ENCODE measurements around the gene SAP130. TPM values are rescaled to one million over a fixed set of nuclear protein-coding genes. Genes with fewer than 3 reads are reported as not detected.
"Not testable (repeated sequence)": the region's sequence is repeated elsewhere in the genome, so short reads cannot be mapped to it uniquely, and the experiment has no call there.

The SAP130 gene
- total RNA-seq, 1 donor from 2014 or later = 20.1 TPM

DNA sequence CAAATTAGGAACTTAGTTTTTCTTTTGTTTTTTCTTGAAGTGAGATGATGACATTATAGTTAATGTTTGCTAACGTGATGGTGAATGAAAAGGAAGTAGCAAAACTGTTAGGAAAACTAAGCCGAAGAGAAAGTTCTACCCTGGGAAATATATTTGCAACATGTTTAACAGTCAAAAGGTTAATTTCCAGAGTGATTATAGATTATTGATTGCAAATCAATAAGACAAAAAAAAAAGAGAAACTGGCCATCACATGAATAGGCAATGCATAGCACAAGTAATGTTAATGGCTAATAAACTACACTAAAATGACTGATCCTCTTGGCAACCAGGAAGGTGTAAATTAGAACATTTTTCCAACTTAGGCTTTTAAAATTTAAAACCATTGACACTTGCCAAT is 116.1 kb downstream of the SAP130 start:
- no peak overlapping the region for H3K4me3 ChIP-seq
- TF ChIP-seq, protein P1, sequence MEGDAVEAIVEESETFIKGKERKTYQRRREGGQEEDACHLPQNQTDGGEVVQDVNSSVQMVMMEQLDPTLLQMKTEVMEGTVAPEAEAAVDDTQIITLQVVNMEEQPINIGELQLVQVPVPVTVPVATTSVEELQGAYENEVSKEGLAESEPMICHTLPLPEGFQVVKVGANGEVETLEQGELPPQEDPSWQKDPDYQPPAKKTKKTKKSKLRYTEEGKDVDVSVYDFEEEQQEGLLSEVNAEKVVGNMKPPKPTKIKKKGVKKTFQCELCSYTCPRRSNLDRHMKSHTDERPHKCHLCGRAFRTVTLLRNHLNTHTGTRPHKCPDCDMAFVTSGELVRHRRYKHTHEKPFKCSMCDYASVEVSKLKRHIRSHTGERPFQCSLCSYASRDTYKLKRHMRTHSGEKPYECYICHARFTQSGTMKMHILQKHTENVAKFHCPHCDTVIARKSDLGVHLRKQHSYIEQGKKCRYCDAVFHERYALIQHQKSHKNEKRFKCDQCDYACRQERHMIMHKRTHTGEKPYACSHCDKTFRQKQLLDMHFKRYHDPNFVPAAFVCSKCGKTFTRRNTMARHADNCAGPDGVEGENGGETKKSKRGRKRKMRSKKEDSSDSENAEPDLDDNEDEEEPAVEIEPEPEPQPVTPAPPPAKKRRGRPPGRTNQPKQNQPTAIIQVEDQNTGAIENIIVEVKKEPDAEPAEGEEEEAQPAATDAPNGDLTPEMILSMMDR (IDR thresholded peaks at IDR 0.05) = no peak

DNA sequence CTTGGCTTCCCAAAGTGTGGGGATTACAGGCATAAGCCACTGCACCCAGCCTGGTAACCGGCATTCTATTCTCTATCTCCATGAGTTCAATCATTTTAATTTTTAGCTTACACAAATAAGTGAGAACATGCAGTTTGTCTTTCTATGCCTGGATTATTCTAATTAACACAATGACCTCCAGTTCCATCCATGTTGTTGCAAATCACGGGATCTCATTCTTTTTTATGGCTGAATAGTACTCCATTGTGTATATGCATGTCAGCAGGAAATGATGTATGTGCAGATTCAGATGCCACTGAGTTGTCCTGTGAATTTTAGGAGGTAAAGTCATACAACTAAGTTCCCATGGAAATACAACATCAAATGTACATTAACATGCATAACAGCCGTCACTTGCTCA is 117.4 kb downstream of the SAP130 start:
- Histone ChIP-seq H3K27me3 (ENCODE audit: low read depth) (peaks cover 4% of the 10 kb centered on the region), H3K4me1 (no peaks in the 10 kb centered on the region), H3K36me3 (no peaks in the 10 kb centered on the region), H3K9me3 (no peaks in the 10 kb centered on the region), H3K27ac (no peak overlapping the region), H3K4me3 (no peak overlapping the region)
- intact Hi-C loops (cut with DNase I) = no loop called here
- TF ChIP-seq, protein P1 (IDR thresholded peaks at IDR 0.05) = no peak
- ATAC-seq (no peak), DNase-seq (no peak)

More for the DNA sequence above, 116.1 kb downstream of the SAP130 start:
- Histone ChIP-seq H3K4me1 (no peaks in the 10 kb centered on the region), H3K27ac (no peak overlapping the region), H3K36me3 (no peaks in the 10 kb centered on the region), H3K27me3 (ENCODE audit: low read depth) (peaks cover 4% of the 10 kb centered on the region), H3K9me3 (no peaks in the 10 kb centered on the region)
- intact Hi-C loops (cut with DNase I) = no loop called here
- ATAC-seq (no peak), DNase-seq (no peak)

DNA sequence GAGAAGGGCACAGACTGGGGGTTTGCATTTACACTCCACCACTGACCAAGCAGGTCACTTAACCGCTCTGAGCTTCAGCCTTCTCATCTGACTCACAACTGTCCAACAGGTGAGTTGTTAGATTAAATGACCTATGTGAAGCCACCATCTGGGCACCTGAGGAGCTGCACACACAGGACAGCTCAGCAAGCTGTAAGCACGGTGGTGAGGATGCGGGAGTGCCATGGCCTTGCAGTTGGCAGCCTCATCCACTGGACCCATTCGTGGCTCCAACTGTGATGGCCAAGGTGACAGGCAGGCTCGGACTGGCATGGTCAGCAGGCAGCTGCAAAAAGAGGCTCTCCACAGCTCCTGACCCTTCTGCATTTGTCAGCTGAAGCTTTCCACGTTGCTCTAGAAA is 118.8 kb downstream of the SAP130 start:
- no peak overlapping the region for H3K27ac ChIP-seq
- H3K4me3 ChIP-seq = no peak overlapping the region
- intact Hi-C loops (cut with DNase I) = no loop called here
- TF ChIP-seq, protein P1 (IDR thresholded peaks at IDR 0.05) = no peak
- H3K4me1 ChIP-seq = no peaks in the 10 kb centered on the region
- peaks cover 4% of the 10 kb centered on the region for H3K27me3 ChIP-seq (ENCODE audit: low read depth)
- ATAC-seq = no peak
- no peaks in the 10 kb centered on the region for H3K9me3 ChIP-seq
- no peak for DNase-seq
- no peaks in the 10 kb centered on the region for H3K36me3 ChIP-seq

DNA sequence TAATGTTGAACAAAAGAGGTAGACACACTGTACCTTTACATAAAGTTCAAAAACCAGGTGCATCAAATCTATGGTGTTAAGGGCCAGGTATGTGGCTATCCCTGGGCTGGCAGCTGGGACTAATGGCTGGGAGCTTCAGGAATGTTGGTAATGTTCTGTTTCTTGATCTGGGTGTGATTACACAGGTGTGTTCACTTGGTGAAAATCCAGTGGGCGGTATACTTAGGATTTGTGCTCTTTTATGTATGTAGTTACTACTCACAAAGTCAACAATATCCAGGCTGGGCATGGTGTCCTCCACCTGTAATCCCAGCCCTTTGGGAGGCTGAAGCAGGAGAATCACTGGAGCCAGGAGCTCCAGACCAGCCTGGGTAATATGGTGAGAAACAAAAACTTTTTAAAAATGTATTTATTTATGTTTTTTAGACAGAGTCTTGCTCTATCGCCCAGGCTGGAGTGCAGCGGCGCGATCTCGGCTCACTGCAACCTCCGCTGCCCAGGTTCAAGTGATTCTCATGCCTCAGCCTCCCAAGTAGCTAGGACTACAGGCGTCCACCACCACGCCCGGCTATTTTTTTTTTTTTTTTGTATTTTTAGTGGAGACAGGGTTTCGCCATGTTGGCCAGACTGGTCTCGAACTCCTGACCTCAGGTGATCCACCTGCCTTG is 120.0 kb downstream of the SAP130 start:
- H3K4me1 ChIP-seq; H3K27ac ChIP-seq; H3K9me3 ChIP-seq; H3K4me3 ChIP-seq; intact Hi-C loops (cut with DNase I); H3K36me3 ChIP-seq; ATAC-seq; H3K27me3 ChIP-seq (ENCODE audit: low read depth); DNase-seq: not testable (repeated sequence)

DNA sequence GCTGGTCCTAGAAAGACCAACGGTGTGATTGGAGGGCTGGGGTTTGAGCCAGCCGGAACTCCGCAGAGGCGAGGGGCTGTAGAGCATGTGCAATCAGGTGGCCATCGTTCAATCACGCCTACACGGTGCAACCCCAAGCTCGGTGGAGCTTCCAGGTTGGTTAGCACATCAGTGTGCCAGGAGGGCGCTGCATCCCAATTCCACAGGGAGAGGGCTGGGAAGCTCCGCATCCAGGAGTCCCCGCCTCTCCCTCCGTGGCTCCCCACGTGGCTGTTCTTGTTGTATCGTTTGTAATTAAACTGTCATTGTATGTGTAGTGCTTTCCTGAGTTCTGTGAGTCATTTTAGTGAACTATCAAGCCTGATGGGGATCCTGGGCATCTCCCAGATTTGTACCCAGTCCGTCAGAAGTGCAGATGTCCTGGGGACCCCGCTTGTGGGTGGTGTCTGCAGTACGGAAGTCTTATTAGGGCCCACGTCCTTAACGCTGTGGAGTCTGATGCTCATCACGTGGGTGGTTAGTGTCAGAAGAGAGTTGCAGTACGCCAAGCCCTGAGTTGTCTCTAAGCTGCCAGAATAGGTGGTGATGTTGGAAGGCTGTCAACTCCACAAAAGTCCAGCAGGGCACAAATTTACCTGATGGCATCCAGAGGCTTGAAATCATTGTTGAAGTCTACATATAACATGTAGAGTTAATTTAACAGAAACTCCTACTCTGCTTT is 121.5 kb downstream of the SAP130 start:
- no peaks in the 10 kb centered on the region for H3K4me1 ChIP-seq
- TF ChIP-seq, protein P1 (IDR thresholded peaks at IDR 0.05) = no peak
- no peaks in the 10 kb centered on the region for H3K36me3 ChIP-seq
- ATAC-seq (no peak), DNase-seq (no peak)
- H3K27me3 ChIP-seq (ENCODE audit: low read depth) = peaks cover 4% of the 10 kb centered on the region
- no peak overlapping the region for H3K4me3 ChIP-seq
- no peaks in the 10 kb centered on the region for H3K9me3 ChIP-seq
- no peak overlapping the region for H3K27ac ChIP-seq
- intact Hi-C loops (cut with DNase I) = no loop called here

Data from lower lobe of right lung (tissue), 2 donors.